Panc1 (cell line): ENCODE data around the gene PPP2R3A. TPM values are rescaled to one million over a fixed set of nuclear protein-coding genes. Genes with fewer than 3 reads are reported as not detected.
"Not testable (repeated sequence)": the region's sequence is repeated elsewhere in the genome, so short reads cannot be mapped to it uniquely, and the experiment has no call there.

Experiments
- ATAC-seq: fragments of 200-7000 bp; cut with Tn5 transposase; 2 replicates; pipeline ENCODE4 v1.9.1; 2020; ENCODE audit warnings: mild to moderate bottlenecking, moderate library complexity
- BruUV-seq: library from RNA; stranded (reverse); fragments of 400-500 nt; replicated peaks from 2 replicates; lab custom pipeline; 2021; lab: Mats Ljungman, UMichigan
- CTCF ChIA-PET: fragments of 300-600 bp; sonication (Branson Sonifier 250); formaldehyde crosslinking; loops from one replicate; lab custom pipeline; 2022; ENCODE audit warnings: antibody characterized with exemption; lab: Charles Lee
- POLR2A ChIA-PET: fragments of 300-600 bp; sonication (Branson Sonifier 250); formaldehyde crosslinking; loops from one replicate; lab custom pipeline; 2022; ENCODE audit warnings: antibody characterized with exemption; lab: Charles Lee
- DNase-seq: peaks from one replicate; pipeline ENCODE4 v3.0.0-alpha.2; 2010; ENCODE audit warnings: low read depth, low spot score
- H3K27ac ChIP-seq: 2 replicates; pipeline ENCODE4 v1.5.1; 2011; ENCODE audit warnings: mild to moderate bottlenecking, low read length, inconsistent platforms
- H3K27me3 ChIP-seq: fragments of 200-500 bp; sonication (Bioruptor generic); 2 replicates; pipeline ENCODE4 v1.6.0; 2014; ENCODE audit warnings: low read length, inconsistent platforms; ENCODE audit not compliant: control insufficient read depth, insufficient read depth
- H3K36me3 ChIP-seq: fragments of 200-500 bp; sonication (Bioruptor generic); 2 replicates; pipeline ENCODE4 v1.5.1; 2014; ENCODE audit warnings: inconsistent platforms, mild to moderate bottlenecking, low read length, moderate library complexity; ENCODE audit not compliant: control insufficient read depth, insufficient read depth
- H3K4me1 ChIP-seq: 2 replicates; pipeline ENCODE4 v1.5.1; 2011; ENCODE audit warnings: inconsistent platforms, mild to moderate bottlenecking, low read length, moderate library complexity; ENCODE audit not compliant: control insufficient read depth, insufficient read depth
- H3K4me3 ChIP-seq, 2 experiments: 2 replicates each; pipeline ENCODE4 v1.5.1; 2011 to 2012; ENCODE audit warnings: low read depth in 2 of 2, low read length in 2 of 2, mild to moderate bottlenecking in 2 of 2, inconsistent platforms in 1 of 2, moderate library complexity in 1 of 2
- H3K9me3 ChIP-seq: fragments of 200-500 bp; sonication (Bioruptor generic); 2 replicates; pipeline ENCODE4 v1.5.1; 2014; ENCODE audit warnings: low read depth, mild to moderate bottlenecking, inconsistent platforms, low read length, moderate library complexity; ENCODE audit not compliant: control insufficient read depth, insufficient read depth
- CTCF ChIP-seq: fragments of 450-650 bp; IDR thresholded peaks from 2 replicates; pipeline ENCODE4 v1.5.1; 2017; ENCODE audit warnings: mild to moderate bottlenecking
- POLR2AphosphoS5 ChIP-seq: IDR thresholded peaks from 2 replicates; pipeline ENCODE4 v1.6.1; 2012; ENCODE audit warnings: mild to moderate bottlenecking, low read depth, low read length, moderate library complexity
- REST ChIP-seq, 2 experiments: IDR thresholded peaks; 2 replicates each; pipeline ENCODE4 v1.6.1; 2011 to 2012; ENCODE audit warnings: low read depth in 2 of 2, control low read depth in 1 of 2, low read length in 1 of 2, mild to moderate bottlenecking in 1 of 2, moderate library complexity in 1 of 2; ENCODE audit not compliant: insufficient read depth in 1 of 2
- SIN3A ChIP-seq: IDR thresholded peaks from 2 replicates; pipeline ENCODE4 v1.6.1; 2012; ENCODE audit warnings: low read depth, mild to moderate bottlenecking, low read length, moderate library complexity, borderline replicate concordance; ENCODE audit not compliant: insufficient read depth
- TCF7L2 ChIP-seq: IDR thresholded peaks from 2 replicates; pipeline ENCODE4 v1.6.1; 2011; ENCODE audit warnings: mild to moderate bottlenecking, low read depth, low read length, inconsistent platforms
- in situ Hi-C: cut with HindIII; loops from 2 replicates; pipeline ENCODE4 v1.10.0; 2016; ENCODE audit warnings: low sequenced_read_pairs, low pct_unique_long_range_greater_than_20kb
- intact Hi-C: fragments of 100-400 bp; cut with micrococcal nuclease; formaldehyde crosslinking; loops from one replicate; pipeline ENCODE4 v1.10.0; 2022; ENCODE audit not compliant: unreplicated experiment
- total RNA-seq: library from RNA; stranded (reverse); gene quantifications from one replicate; pipeline ENCODE4 v1.2.1, GENCODE V29; 2021; ENCODE audit not compliant: unreplicated experiment

Gene PPP2R3A
- total RNA-seq, 1 experiment from 2014 or later = 8.1 TPM

GRCh38 chr3:136141891-136142290, 176.4 kb downstream of the PPP2R3A start:
- in situ Hi-C loops = no loop called here
- Histone ChIP-seq H3K27ac (peak overlapping the region; percentile 68), H3K9me3 (no peaks in the 10 kb centered on the region), H3K4me1 (peaks cover 18% of the 10 kb centered on the region), H3K4me3 (no peak overlapping the region), H3K27me3 (no peaks in the 10 kb centered on the region), H3K36me3 (peaks cover 9% of the 10 kb centered on the region; the same call in 1 of the 2 replicates)
- intact Hi-C loops = no loop called here
- POLR2A ChIA-PET = no interaction called here
- ATAC-seq (peak; percentile 40), DNase-seq (no peak)
- no TSS peak for BruUV-seq
- CTCF ChIA-PET = no interaction called here
- TF ChIP-seq POLR2AphosphoS5 (no peak), TCF7L2 (no peak), SIN3A (no peak), CTCF (no peak), REST (IDR thresholded peaks at IDR 0.05; ENCODE audit: insufficient read depth in 1 of 2, low read depth in 2 of 2, low read length in 1 of 2) (no peak)

GRCh38 chr3:136142592-136142991, 177.1 kb downstream of the PPP2R3A start:
- ATAC-seq = peak; percentile 89
- in situ Hi-C loops (no loop called here), intact Hi-C loops (no loop called here)
- Histone ChIP-seq H3K27me3 (no peaks in the 10 kb centered on the region), H3K4me1 (peaks cover 22% of the 10 kb centered on the region), H3K27ac (peak overlapping the region; percentile 68), H3K36me3 (peaks cover 9% of the 10 kb centered on the region; the same call in 1 of the 2 replicates), H3K9me3 (no peaks in the 10 kb centered on the region), H3K4me3 (no peak overlapping the region)
- POLR2A ChIA-PET = no interaction called here
- no TSS peak for BruUV-seq
- TF ChIP-seq SIN3A (no peak), POLR2AphosphoS5 (0 out of 2 replicates have a peak, but pooled peaks have one; percentile 8)
- DNase-seq = peak; percentile 90
- CTCF ChIA-PET = interaction anchor here (0.6 kb wide), 1 partner anchor 100 kb away, joined by 3 read pairs; no protein-coding TSS in a partner anchor

GRCh38 chr3:136144397-136144796, 178.9 kb downstream of the PPP2R3A start:
- intact Hi-C loops, ATAC-seq, in situ Hi-C loops, H3K27me3 ChIP-seq, CTCF ChIA-PET, POLR2A ChIA-PET, BruUV-seq, H3K27ac ChIP-seq, DNase-seq, H3K4me3 ChIP-seq, H3K9me3 ChIP-seq, H3K36me3 ChIP-seq: not testable (repeated sequence)
- peaks cover 34% of the 10 kb centered on the region for H3K4me1 ChIP-seq
